PC-9 (cell line): ENCODE measurements around the gene CKAP5. TPM values are rescaled to one million over a fixed set of nuclear protein-coding genes. Genes with fewer than 3 reads are reported as not detected.

Source experiments
- BruUV-seq: library from RNA; stranded (reverse); fragments of 400-500 nt; replicated peaks from 2 replicates; lab custom pipeline; 2021; lab: Mats Ljungman, UMichigan
- CTCF ChIA-PET: fragments of 300-600 bp; sonication (Branson Sonifier 250); formaldehyde crosslinking; loops from one replicate; lab custom pipeline; 2022; ENCODE audit warnings: antibody characterized with exemption; lab: Charles Lee
- POLR2A ChIA-PET: fragments of 300-600 bp; sonication (Branson Sonifier 250); formaldehyde crosslinking; loops from one replicate; lab custom pipeline; 2022; ENCODE audit warnings: antibody characterized with exemption; ENCODE audit not compliant: unreplicated experiment; lab: Charles Lee
- DNase-seq, 2 experiments: peaks; one replicate each; pipeline versions ENCODE4 v3.0.0 to v3.0.0-alpha.2; 2015 to 2022; ENCODE audit warnings: mixed read lengths in 1 of 2
- H2AFZ ChIP-seq: fragments of 200-600 bp; sonication (generic); 2 replicates; pipeline ENCODE4 v1.8.1; 2017; ENCODE audit warnings: antibody characterized with exemption
- H3F3A ChIP-seq: fragments of 200-600 bp; sonication (generic); 2 replicates; pipeline ENCODE4 v1.8.1; 2017; ENCODE audit warnings: antibody characterized with exemption, mild to moderate bottlenecking, low read depth; ENCODE audit not compliant: insufficient read depth
- H3K27ac ChIP-seq: fragments of 200-600 bp; sonication (generic); 2 replicates; pipeline ENCODE4 v1.6.1; 2016; ENCODE audit warnings: mixed run types
- H3K27me3 ChIP-seq: fragments of 200-600 bp; sonication (generic); 2 replicates; pipeline ENCODE4 v1.6.1; 2016; ENCODE audit warnings: low read depth, mixed run types; ENCODE audit not compliant: insufficient read depth
- H3K36me3 ChIP-seq: fragments of 200-600 bp; sonication (generic); 2 replicates; pipeline ENCODE4 v1.6.1; 2016; ENCODE audit warnings: low read depth, mixed run types
- H3K4me1 ChIP-seq: fragments of 200-600 bp; sonication (generic); replicated peaks from 2 replicates; pipeline ENCODE4 v1.6.1; 2016; ENCODE audit warnings: mixed run types; ENCODE audit not compliant: insufficient read depth
- H3K4me2 ChIP-seq: fragments of 200-600 bp; sonication (generic); 2 replicates; pipeline ENCODE4 v1.6.1; 2017; ENCODE audit warnings: mixed run types
- H3K4me3 ChIP-seq: fragments of 200-600 bp; sonication (generic); 2 replicates; pipeline ENCODE4 v1.6.1; 2016; ENCODE audit warnings: mixed run types
- H3K79me2 ChIP-seq: fragments of 200-600 bp; sonication (generic); 2 replicates; pipeline ENCODE4 v1.6.1; 2017; ENCODE audit warnings: low read depth, mixed run types
- H3K9me2 ChIP-seq: fragments of 200-600 bp; sonication (generic); 2 replicates; pipeline ENCODE4 v1.8.1; 2017; ENCODE audit warnings: mild to moderate bottlenecking; ENCODE audit not compliant: insufficient read depth
- H3K9me3 ChIP-seq: fragments of 200-600 bp; sonication (generic); 2 replicates; pipeline ENCODE4 v1.8.1; 2016; ENCODE audit warnings: low read depth; ENCODE audit not compliant: insufficient read depth
- H4K20me1 ChIP-seq: fragments of 200-600 bp; sonication (generic); 2 replicates; pipeline ENCODE4 v1.8.1; 2017; ENCODE audit not compliant: insufficient read depth
- CTCF ChIP-seq: fragments of 200-600 bp; sonication (generic); conservative IDR thresholded peaks from 2 replicates; pipeline ENCODE4 v1.6.1; 2017; ENCODE audit warnings: mixed run types, antibody characterized with exemption, mild to moderate bottlenecking, moderate library complexity
- EZH2 ChIP-seq: fragments of 200-600 bp; sonication (generic); IDR thresholded peaks from 2 replicates; pipeline ENCODE4 v1.8.0; 2017; ENCODE audit warnings: antibody characterized with exemption, low read depth
- intact Hi-C: fragments of 100-400 bp; cut with micrococcal nuclease; formaldehyde crosslinking; loops from one replicate; pipeline ENCODE4 v1.10.0; 2022; ENCODE audit not compliant: unreplicated experiment
- total RNA-seq: library from RNA; stranded (reverse); gene quantifications from 2 replicates; pipeline ENCODE4 v1.2.3, GENCODE V29; 2021

Gene CKAP5
- total RNA-seq, 1 experiment from 2014 or later = 195 TPM

- H3K4me2 ChIP-seq = no peak overlapping the region
- no peaks in the 10 kb centered on the region for H3K27me3 ChIP-seq
- TF ChIP-seq CTCF = no peak
- TF ChIP-seq EZH2 = no peak
- H3K27ac ChIP-seq = no peak overlapping the region
- ChIA-PET POLR2A (no interaction called here), CTCF (no interaction called here)
- H3K36me3 ChIP-seq = peaks cover 13% of the 10 kb centered on the region
- H4K20me1 ChIP-seq = peaks cover under 1% of the 10 kb centered on the region; the same call in 1 of the 2 replicates
- H3K4me3 ChIP-seq = no peak overlapping the region
- no peaks in the 10 kb centered on the region for H3K4me1 ChIP-seq
- no TSS peak for BruUV-seq
- H3K79me2 ChIP-seq = no peaks in the 10 kb centered on the region
- H2AFZ ChIP-seq = no peak overlapping the region
- H3F3A ChIP-seq = no peaks in the 10 kb centered on the region; the same call in 1 of the 2 replicates
- no peak for DNase-seq
- intact Hi-C loops = no loop called here
- H3K9me2 ChIP-seq = no peaks in the 10 kb centered on the region
- H3K9me3 ChIP-seq = no peaks in the 10 kb centered on the region
Observed at GRCh38 chr11:46738887-46739286, 107.2 kb downstream of the CKAP5 start.

DNA sequence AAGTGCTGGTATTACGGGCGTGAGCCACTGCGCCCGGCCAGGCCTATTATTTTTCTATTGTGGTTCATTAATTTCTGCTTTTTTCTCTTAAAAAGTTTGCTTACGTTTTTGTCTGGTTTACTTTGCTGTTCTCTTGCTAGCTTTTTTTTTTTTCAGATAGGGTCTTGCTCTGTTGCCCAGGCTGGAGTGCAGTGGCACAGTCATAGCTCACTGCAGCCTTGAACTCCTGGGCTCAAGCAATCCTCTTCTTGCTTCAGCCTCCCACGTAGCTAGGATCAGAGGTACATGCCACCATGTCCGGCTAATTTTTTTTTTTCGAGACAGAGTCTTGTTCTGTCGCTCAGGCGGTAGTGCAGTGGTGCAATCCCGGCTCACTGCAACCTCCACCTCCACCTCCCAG is 108.4 kb downstream of the CKAP5 start:
- DNase-seq = no peak
- Histone ChIP-seq H3K27ac (no peak overlapping the region), H3K9me3 (no peaks in the 10 kb centered on the region), H2AFZ (no peak overlapping the region), H3K79me2 (no peaks in the 10 kb centered on the region), H3K4me2 (no peak overlapping the region), H3K4me3 (no peak overlapping the region), H4K20me1 (no peaks in the 10 kb centered on the region), H3K4me1 (no peaks in the 10 kb centered on the region), H3K27me3 (no peaks in the 10 kb centered on the region), H3F3A (no peaks in the 10 kb centered on the region; the same call in 1 of the 2 replicates), H3K36me3 (0 out of 2 replicates have a peak, but pooled peaks cover 3% of the 10 kb centered on the region), H3K9me2 (no peaks in the 10 kb centered on the region)
- TF ChIP-seq CTCF = no peak
- TF ChIP-seq EZH2 = no peak
- POLR2A ChIA-PET = interaction anchor here (0.7 kb wide), 1 partner anchor 42 kb away, joined by 9 read pairs; no protein-coding TSS in a partner anchor
- intact Hi-C loops = no loop called here
- CTCF ChIA-PET = no interaction called here
- TSS peak; percentile 15 for BruUV-seq

- DNase-seq = no peak
Observed at GRCh38 chr11:46736615-46737014, 109.5 kb downstream of the CKAP5 start.

More at GRCh38 chr11:46736615-46737014, 109.5 kb downstream of the CKAP5 start:
- no peaks in the 10 kb centered on the region for H3K4me1 ChIP-seq
- H3F3A ChIP-seq = no peaks in the 10 kb centered on the region; the same call in 1 of the 2 replicates
- no peaks in the 10 kb centered on the region for H4K20me1 ChIP-seq
- no peaks in the 10 kb centered on the region for H3K27me3 ChIP-seq
- 0 out of 2 replicates have a peak, but pooled peaks cover 2% of the 10 kb centered on the region for H3K36me3 ChIP-seq
- CTCF ChIA-PET = no interaction called here
- H3K9me2 ChIP-seq = no peaks in the 10 kb centered on the region
- H3K9me3 ChIP-seq = no peaks in the 10 kb centered on the region
- H3K4me2 ChIP-seq = no peak overlapping the region
- H3K79me2 ChIP-seq = no peaks in the 10 kb centered on the region
- H3K4me3 ChIP-seq = no peak overlapping the region
- H2AFZ ChIP-seq = no peak overlapping the region
- H3K27ac ChIP-seq = no peak overlapping the region
- intact Hi-C loops = no loop called here
- TF ChIP-seq EZH2 (no peak), CTCF (no peak)
- no TSS peak for BruUV-seq
- POLR2A ChIA-PET = no interaction called here
